ENCODE measurements around the gene BOC.

The BOC gene

GRCh38 chr3:113222451-113223086, 11.2 kb downstream of the BOC start:
- no peak for DNase-seq (ENCODE audit: low read depth in 2 of 2)

DNA sequence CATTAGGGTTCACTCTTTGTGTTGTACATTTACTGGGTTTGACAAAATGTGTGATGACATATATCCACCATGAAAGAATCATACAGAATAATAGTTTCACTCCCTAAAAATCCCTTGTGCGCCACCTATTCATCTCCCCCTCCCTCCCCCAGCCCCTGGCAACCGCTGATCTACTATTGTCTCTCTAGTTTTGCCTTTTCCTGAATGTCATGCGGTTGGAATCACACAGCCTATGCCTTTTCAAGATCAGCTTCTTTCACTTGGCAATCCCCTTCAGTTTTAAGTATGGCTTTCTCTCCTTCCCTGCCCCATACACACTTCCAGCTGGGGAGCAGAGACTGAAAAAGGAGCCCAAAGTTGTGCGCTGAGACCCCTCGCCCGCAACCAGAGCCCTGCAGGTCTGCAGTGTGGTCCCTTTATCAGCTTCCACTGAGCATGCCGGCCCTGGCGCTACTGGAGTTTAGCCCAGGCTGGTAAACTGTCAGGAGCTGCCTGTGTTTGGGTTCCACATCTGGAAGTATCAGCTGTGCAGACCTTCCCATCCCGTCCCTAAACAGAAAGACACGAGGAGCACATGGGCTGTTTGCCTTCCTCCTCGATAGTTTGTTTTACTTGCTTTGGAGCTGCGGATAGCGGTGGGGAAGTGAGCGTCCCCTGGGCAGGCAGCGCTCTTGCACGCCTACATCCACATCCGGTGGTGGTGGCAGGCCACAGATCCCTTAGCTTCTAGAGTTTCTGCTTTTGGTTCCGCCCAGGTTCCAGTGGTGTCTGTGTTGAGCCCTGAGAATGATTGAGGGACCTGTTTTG, 12.3 kb downstream of the BOC start:
- no peak for DNase-seq (ENCODE audit: low read depth in 2 of 2)

DNA sequence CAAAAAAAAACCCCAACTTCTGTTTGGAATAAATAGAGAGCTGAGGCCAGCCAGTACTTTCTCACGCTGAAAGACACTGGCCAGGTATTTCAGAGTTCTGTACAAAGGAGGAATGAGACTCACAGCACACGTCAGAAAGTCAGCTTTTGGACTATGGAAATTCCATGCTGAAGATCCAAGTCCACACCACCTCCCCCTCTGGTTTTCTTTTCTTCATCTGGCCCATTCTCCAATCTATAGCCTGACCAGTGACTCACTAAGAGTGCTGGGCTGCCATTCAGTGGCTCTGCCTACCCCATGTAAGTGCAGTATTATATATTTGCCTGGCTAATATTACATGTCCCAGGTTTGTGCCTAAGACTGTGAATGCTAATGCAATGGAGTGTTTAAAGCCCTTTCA, 13.9 kb downstream of the BOC start:
- DNase-seq (ENCODE audit: low read depth in 2 of 2) = no peak

DNA sequence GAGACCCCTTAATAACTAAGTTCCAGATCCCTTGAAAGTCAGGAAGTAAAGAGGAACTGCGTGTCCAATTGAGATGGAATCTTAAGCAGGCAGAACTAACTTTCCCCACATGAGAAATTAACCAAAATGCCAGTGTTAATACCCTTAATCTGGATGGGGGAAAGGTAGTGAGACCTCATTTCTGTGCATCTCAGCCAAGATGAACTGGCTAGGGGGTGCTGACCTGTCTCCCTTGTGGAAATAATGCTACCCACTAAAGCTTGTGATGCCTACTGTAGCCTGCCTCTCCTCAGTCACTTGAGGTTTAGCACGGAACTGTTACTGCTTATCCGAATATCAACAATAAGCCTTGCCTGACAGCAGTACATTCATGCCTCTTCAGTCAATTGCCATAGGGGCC, 15.1 kb downstream of the BOC start:
- no peak for DNase-seq (ENCODE audit: low read depth in 2 of 2)

DNA sequence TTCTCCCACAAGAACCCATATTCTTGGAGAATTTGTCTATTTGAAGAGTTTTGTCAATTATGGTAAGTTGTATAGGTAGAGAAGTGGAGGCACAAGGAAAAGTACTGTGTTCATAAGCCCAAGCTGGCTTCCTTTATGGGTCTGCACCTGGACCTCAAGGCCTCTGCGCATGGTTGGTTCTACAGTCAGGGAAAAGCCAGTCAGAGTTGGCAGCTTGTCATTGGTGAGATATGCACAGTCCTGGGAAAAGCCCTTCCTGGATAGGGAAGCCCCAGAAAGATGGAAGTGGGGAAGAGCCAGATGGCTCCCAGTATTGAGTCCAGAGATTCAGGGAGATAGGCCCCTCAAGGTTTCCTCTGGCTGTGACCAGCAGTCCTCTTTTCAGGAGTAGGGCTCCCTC, 15.8 kb downstream of the BOC start:
- DNase-seq (ENCODE audit: low read depth in 2 of 2) = no peak

DNA sequence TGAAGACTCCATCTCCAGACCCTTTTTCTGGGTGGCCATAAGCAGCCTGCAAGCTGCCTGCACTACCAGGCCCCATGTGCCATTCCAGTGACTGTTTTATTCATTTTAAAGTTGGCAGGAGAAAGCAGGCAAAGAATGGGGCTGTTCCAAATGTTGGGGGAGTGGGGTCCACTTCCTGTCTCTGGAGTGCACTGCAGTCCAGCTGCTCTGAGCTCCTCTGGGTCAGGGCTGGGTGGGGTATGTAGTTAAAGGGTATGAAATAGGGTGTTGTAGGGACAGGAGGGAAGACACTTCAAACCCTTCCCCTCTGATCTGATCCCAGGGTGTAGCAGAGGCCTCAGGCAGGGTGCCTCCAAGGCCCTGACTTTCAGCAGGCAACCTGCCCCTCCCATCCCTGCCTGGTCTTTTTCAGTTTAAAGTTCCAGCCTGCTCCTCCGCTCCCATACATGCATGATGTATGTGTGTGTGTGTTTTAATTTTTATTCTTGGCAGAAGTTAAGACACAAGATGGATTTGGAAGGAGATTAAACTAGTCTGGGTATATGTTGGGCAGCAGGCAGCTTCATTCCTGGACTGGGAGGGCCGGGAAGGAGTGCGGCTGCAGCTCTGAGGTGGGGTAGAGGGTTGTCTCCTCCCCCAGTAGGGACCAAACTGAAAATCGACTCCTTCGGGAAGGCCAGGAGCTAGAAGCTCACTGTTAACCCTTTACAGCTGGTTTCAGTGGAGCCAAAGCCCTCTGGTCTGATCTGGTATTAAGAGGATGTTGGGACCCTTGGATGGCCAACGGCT, 17.3 kb downstream of the BOC start:
- DNase-seq (ENCODE audit: low read depth in 2 of 2) = no peak

DNA sequence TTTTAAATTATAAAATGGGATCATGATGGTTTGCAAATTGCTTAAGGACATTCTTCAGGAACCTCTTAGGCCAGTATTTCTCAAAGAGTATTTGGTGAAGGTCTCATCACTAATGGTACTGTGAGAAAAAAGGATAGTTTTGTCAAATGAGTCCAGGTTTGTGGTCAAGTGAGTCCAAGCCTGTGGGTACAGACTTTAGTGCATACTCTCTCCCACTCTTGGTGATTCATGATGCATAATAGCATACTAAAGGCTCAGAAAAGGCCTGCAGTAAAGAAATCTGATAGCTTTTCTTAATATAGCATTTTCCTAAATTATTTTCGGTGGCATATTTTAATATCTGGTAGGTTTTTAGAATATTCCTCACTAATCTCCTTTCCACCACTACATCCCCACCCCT, 20.0 kb downstream of the BOC start:
- DNase-seq (ENCODE audit: low read depth in 2 of 2) = no peak

- no peak for DNase-seq (ENCODE audit: low read depth in 2 of 2)
Measured at GRCh38 chr3:113231827-113232253, 20.5 kb downstream of the BOC start.

DNA sequence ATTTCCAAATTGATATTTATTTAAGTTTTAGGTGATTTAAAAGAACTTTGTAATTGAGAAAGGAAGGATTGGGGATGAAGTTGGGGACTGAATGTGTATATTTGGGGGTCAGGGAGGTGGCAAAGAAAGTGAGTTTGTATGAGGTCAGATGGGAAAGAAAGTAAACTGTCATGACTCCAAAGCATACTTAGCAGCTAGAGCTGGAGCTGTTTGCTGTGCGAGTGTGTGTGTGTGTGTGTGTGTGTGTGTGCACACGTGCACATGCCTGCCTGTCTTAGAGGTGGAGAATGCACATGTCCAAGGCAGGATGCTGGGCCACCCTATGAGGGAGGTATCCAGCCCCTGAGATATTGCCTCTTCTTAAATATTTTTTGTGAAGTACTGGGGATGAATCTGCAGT, 21.0 kb downstream of the BOC start:
- no peak for DNase-seq (ENCODE audit: low read depth in 2 of 2)

GRCh38 chr3:113233497-113233896, 22.1 kb downstream of the BOC start:
- DNase-seq (ENCODE audit: low read depth in 2 of 2) = no peak

GRCh38 chr3:113234028-113234427, 22.7 kb downstream of the BOC start:
- no peak for DNase-seq (ENCODE audit: low read depth in 2 of 2)

DNA sequence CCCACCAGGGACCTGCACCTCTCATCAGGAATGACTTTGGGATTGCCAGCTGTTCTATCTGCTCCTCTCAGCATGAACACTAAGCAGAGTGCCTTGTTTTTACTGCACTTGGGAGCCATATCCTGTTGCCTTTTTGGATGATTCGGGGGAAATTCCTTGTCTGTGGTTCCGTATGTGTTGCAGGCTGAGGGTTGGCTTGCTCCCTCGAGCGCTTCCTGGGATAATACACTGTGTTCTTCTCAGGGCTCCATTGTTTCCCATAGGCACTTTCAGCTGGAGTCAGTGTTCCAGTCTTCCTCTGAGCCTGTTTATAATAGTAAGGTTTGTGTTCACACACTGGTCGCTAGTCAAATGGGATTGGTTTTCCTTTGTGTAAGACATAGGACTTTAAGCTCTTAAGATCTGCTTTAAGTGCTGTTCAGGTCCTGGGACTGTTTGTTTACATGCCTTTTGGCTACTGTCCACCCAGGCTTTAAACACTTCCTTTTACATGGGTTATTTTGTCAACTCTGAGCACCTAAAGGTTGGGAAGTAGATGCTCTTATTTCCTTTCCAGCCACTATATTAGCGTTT, 23.4 kb downstream of the BOC start:
- DNase-seq (ENCODE audit: low read depth in 2 of 2) = no peak

GRCh38 chr3:113238503-113238902, 27.1 kb downstream of the BOC start:
- no peak for DNase-seq (ENCODE audit: low read depth in 2 of 2)

DNA sequence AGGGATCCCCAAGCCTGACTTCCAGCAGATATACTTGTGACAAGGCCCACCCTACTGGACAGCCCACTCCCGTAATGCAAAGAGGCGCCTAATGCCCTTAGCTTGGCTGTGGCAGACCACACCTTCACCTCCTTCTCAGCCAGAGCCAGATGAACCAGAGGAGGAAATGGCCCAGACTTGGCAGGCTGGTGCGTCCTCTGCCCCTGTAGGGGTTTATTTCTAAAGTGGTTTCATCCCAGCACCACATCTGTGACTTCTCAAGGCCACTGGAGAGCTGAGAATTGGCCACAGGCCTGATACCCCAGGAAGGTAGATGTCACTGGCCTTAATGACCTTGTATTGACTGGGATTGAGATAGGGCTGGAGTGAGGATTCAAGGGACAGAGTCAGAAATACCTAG, 29.5 kb downstream of the BOC start:
- DNase-seq (ENCODE audit: low read depth in 2 of 2) = no peak

DNA sequence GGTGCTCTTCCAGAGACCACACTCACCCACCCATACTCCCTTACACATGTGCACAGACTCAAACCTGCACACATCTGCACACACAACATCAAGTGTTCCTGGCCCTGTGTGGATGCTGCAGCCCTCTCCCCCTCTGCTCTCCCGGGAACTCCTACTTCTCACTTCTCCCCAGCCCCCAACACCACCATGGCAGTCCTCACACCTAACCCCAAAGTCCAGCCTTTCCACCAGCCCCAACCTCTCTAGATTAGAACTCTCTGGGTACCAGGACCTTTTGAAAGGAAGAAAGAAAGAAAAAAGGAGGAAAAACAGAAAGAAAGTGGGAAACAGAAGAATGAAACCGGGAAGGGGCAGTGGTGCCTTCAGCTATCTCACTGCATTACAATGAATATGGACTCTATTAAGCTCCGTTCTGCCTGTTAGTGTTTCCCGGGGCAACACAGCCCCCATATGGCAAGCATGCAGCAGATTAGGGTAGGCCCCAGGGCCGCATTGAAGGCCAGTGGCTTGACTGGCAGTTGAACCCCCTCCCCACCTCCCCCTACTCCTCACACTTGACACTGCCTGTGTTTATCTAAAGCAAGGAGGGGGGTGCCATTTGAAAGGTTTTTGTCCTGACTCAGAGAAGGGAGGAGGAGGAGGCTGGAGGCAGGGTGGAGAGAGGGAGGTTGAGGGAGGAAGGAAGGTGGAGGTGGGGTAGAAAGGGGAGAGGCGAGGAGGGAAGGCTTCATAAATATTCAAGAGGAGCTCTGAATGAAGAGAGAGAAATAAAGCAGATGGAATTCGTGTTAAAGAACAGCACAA, 30.1 kb downstream of the BOC start:
- DNase-seq (ENCODE audit: low read depth in 2 of 2) = no peak

DNA sequence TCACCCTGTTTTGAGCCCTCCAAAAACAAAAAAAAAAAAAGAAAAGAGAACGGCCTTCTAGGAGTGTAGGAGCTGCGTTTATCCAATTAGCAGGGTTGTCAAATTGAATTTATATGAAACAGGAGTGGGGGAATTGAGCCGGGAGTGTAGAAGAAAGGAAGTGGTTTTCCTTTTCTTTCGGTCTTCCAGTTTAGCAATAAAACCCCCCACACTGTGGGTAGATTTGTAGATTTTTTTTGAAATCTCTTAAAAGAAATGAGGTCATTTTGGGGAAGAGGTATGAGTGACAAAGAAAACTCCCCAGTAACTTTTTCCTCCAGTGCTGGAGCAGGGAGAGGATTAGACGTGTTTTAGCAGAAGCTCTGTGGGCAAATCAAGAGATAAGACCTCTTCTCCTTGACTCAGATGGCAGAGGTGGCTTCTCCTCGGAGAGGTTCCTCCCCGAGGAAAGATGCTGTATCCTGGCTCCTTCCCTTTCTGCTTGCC, 30.8 kb downstream of the BOC start:
- DNase-seq (ENCODE audit: low read depth in 2 of 2) = no peak

DNA sequence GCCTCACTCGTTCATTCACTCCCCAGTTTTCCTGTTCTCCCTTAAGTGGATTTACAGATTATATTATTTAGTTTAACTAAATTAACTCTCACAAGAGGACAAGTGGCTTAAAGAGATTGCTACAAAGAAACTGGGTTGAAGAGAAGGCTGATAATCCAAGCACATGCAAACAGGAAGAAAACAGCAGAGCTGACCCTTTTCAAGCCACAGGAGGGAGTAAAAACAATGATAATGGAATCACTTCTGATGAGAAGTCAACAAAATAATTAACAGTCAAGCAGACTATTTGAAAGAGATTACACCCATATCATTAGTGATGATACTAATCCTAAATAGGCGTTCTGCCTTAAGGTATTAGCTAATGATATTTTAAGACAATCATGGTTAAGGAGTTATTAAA, 31.7 kb downstream of the BOC start:
- DNase-seq (ENCODE audit: low read depth in 2 of 2) = no peak

DNA sequence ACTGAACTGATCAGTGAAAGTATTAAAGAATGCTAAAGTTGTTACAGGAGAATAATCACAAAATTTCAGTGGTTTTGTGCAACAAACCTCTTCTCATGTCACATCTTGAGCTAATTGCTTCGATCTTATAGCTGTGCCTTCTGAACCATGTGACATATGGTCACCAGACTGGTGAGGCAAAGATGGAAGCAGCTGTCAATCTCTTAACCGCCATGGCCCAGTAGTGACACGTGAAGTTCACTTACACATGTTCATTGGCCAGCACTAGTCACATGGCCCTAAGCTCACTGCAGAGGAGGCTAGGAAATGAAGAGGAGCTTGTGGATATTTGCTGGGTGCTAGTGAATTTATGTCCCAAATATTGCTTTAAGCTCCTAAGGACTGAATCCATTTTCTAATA, 32.5 kb downstream of the BOC start:
- DNase-seq (ENCODE audit: low read depth in 2 of 2) = no peak

- no peak for DNase-seq (ENCODE audit: low read depth in 2 of 2)
Measured at GRCh38 chr3:113245761-113246161, 34.4 kb downstream of the BOC start.

DNA sequence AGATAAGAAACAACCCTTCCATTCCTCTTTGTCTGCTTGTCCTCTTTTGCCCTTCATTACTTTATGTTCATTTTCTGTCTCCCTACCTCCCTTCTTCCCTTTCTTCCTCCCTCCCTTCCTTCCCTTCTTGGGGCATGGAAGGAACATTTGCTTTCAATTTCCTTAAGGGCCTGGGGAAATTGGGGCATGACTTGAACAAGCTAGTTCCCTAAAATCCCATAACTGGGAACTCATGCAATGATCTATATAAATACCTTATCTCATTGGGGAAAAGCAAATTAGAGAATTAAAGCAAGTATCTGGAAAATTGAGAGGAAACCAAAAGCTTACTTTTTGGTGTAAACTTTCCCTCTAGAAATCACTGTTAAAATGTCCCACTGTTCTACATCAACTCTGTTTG, 35.7 kb downstream of the BOC start:
- DNase-seq (ENCODE audit: low read depth in 2 of 2) = no peak

- no peak for DNase-seq (ENCODE audit: low read depth in 2 of 2)
Measured at GRCh38 chr3:113247675-113248458, 36.5 kb downstream of the BOC start.

Data from stimulated activated CD4-positive, alpha-beta T cell treated with anti-CD3 and anti-CD28 coated beads, Interleukin-4, amount 100 ng/mL, for 48 hours (primary cell).